GM19043 (cell line): ENCODE results near the gene CSNK2A1.
"Not testable (repeated sequence)": the region's sequence is repeated elsewhere in the genome, so short reads cannot be mapped to it uniquely, and the experiment has no call there.

Experiments
- ATAC-seq: cut with Tn5 transposase; IDR thresholded peaks from one replicate; pipeline ENCODE4 v1.9.1; 2021; ENCODE audit warnings: low read depth; ENCODE audit not compliant: unreplicated experiment

CSNK2A1 gene

GRCh38 chr20:536426-537010, 7.1 kb downstream of the CSNK2A1 start:
- ATAC-seq: no peak

DNA sequence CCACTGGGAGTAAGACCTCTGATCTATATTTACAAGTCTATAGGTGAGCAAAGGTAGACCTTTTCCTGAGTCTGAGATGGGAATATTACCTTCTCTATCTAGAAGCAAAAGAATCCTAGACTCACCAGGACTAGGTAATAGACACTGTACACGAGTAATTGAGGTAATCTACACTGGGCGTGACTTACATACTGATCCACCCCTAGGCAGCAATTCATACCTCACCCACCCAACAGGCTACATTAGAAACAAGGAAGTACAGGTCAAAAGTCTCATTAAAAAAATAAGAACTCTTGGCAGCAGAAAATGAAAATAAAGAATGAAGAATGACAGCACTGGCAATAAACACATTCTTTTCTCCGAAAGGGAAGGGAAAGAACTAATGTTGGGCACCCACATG, 7.6 kb downstream of the CSNK2A1 start:
- ATAC-seq: no peak

DNA sequence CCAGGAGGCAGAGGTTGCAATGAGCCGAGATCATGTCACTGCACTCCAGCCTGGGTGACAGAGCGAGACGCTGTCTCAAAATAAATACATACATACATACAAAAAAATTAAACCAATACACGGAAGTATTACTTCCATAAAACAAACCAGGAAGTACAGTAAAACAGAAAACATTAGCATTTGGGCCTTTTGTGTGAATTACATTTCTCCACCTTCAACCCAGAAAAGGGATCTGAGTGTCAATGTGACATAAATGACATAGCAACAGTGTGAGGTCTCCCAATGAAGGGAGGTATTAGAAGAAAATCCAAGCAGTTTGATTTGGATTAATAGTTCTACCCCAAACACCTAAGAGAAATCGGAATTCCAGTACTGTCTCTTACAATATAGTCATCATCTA, 10.1 kb downstream of the CSNK2A1 start:
- no peak for ATAC-seq

GRCh38 chr20:532530-532929, 11.1 kb downstream of the CSNK2A1 start:
- no peak for ATAC-seq

DNA sequence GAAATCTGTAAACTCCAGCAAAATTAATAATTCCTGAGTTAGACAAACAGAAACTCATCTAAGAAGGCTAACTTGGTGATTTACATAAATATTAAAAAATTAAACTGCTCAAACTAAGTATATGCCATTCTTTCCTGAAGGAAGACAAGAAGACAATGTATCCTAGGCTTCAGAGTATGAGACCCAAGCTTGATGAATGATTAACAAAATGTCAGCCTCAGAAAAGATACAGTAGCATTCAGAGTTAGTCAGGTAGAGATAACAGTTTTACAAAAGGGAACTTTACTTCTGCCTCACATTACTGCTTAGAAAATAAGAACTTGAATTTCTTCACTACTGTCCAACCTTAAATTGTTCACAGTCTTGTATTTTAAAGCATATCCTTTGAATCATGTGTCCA, 12.0 kb downstream of the CSNK2A1 start:
- ATAC-seq: no peak

GRCh38 chr20:530321-530720, 13.3 kb downstream of the CSNK2A1 start:
- no peak for ATAC-seq

- ATAC-seq: no peak
Observed at GRCh38 chr20:528923-529604, 14.5 kb downstream of the CSNK2A1 start.

DNA sequence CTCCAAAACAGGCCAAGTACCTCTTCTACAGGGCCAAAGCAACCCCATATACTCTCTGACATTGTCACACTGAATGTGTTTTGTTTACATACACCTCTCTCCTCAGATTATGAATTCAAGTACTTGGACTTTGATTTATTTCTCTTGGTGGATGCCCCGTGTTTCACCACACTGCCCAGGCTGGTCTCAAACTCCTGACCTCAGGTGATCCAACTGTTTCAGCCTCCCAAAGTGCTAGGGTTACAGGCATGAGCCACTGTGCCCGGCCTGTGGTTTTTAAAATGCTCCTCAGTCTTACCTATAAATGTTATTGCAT, 16.1 kb downstream of the CSNK2A1 start:
- ATAC-seq: no peak

- no peak for ATAC-seq
Observed at GRCh38 chr20:521860-522259, 21.7 kb downstream of the CSNK2A1 start.

DNA sequence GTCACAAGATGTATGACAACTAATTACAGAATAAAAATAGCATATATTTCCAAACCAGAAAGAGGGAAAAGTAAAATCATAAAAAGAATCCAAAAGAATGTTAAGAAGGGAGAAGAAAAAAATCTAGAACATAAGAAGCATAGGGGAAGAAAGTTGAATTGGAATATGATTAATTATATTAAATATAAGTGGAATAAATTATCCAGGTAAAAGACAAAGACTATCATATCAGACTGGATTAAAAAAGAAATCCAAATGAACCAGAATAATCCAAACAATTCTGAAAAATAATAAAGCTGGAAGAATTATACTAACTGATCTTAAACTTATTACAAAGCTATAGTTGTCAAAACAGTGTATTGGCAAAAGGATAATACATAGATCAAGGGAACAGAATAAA, 23.6 kb downstream of the CSNK2A1 start:
- no peak for ATAC-seq

GRCh38 chr20:517221-517620, 26.4 kb downstream of the CSNK2A1 start:
- ATAC-seq: no peak

- no peak for ATAC-seq
Observed at GRCh38 chr20:516799-517198, 26.8 kb downstream of the CSNK2A1 start.

- ATAC-seq: no peak
Observed at GRCh38 chr20:515696-516095, 27.9 kb downstream of the CSNK2A1 start.

DNA sequence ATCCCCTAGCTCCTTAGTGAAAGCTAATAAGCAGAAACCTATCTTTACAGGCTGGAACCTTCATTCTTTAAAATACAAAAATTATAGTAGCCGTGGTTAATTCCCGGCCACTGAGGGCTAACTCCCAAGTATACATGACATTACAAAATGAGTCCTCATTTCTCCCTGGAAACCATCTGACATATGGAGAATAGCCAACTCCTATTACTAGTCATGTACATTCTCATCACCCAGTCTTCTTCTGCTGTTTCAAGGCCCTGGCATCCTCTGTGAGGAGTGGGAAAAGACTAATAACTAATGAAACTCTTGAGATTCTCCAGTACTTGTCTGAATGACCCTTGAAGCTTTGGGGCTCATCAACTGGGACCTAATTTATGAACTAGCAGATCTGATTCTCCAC, 30.2 kb downstream of the CSNK2A1 start:
- no peak for ATAC-seq

GRCh38 chr20:510328-511057, 33.1 kb downstream of the CSNK2A1 start:
- not testable (repeated sequence) for ATAC-seq

DNA sequence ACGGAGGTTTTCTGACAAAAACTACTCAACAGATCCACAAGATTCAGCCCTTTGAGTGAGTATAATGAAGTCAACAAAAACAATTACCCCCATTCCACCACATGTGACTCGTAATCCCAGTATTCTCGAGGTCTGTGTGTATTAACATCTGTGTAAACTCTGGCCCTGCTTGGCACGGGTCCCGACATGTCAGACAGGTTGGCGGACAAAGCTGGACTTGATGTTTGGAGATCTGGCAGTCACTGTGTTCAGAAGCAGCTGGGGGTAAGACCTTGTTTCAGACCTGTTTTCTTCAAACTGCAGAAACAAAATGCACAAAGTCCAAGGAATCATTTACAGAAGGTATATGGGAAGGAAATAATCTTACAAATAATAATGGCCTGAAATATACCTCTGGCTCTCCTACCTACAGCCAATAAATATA, 35.2 kb downstream of the CSNK2A1 start:
- not testable (repeated sequence) for ATAC-seq

- no peak for ATAC-seq
Observed at GRCh38 chr20:507761-508332, 35.7 kb downstream of the CSNK2A1 start.

GRCh38 chr20:507006-507758, 36.4 kb downstream of the CSNK2A1 start:
- ATAC-seq: no peak

- no peak for ATAC-seq
Observed at GRCh38 chr20:504632-505075, 38.9 kb downstream of the CSNK2A1 start.

- no peak for ATAC-seq
Observed at GRCh38 chr20:503048-503737, 40.4 kb downstream of the CSNK2A1 start.
